Endothelial cell of umbilical vein (primary cell): Measurements from ENCODE around the gene CFAP45. TPM values are rescaled to one million over a fixed set of nuclear protein-coding genes. Genes with fewer than 3 reads are reported as not detected.

Experiments used
- BruUV-seq: library from RNA; stranded (reverse); fragments of 400-500 nt; replicated peaks from 2 replicates; lab custom pipeline; 2021; lab: Mats Ljungman, UMichigan
- CTCF ChIA-PET: fragments of 300-600, 350-600 bp; sonication (Branson Sonifier 250); formaldehyde crosslinking; loops from one replicate; lab custom pipeline; 2021; ENCODE audit warnings: antibody characterized with exemption, inconsistent platforms; lab: Charles Lee
- POLR2A ChIA-PET: fragments of 300-600, 350-600 bp; sonication (Branson Sonifier 250); formaldehyde crosslinking; loops from one replicate; lab custom pipeline; 2021; ENCODE audit warnings: antibody characterized with exemption, inconsistent platforms; lab: Charles Lee
- DNase-seq: peaks from one replicate; pipeline ENCODE4 v3.0.0-alpha.2; 2011; ENCODE audit warnings: low read depth, low spot score
- FAIRE-seq: peaks from 2 replicates; lab custom pipeline; 2011; peaks lifted over from hg19 to GRCh38; lab: Jason Lieb, UNC
- H2AFZ ChIP-seq: 2 replicates; pipeline ENCODE4 v1.6.0; 2012; ENCODE audit warnings: low read depth, low read length, control low read depth, inconsistent platforms
- H3K27ac ChIP-seq: 2 replicates; pipeline ENCODE4 v1.5.1; 2011; ENCODE audit warnings: low read depth, mild to moderate bottlenecking, control low read depth, low read length, moderate library complexity; ENCODE audit not compliant: insufficient read depth
- H3K27me3 ChIP-seq, 2 experiments: 2 replicates each; pipeline versions ENCODE4 v1.6.0 to v1.6.1; 2011; ENCODE audit warnings: low read length in 2 of 2, mixed read lengths in 1 of 2; ENCODE audit not compliant: control insufficient read depth in 2 of 2, insufficient read depth in 2 of 2
- H3K36me3 ChIP-seq, 2 experiments: 2 replicates in 1 of 2; 3 replicates in 1 of 2; pipeline ENCODE4 v1.5.1; 2011; ENCODE audit warnings: low read length in 2 of 2, mild to moderate bottlenecking in 1 of 2, moderate library complexity in 1 of 2; ENCODE audit not compliant: control insufficient read depth in 2 of 2, insufficient read depth in 2 of 2; ENCODE audit errors: extremely low read depth in 1 of 2
- H3K4me1 ChIP-seq: 3 replicates; pipeline ENCODE4 v1.5.1; 2011; ENCODE audit warnings: mild to moderate bottlenecking, low read length; ENCODE audit not compliant: control insufficient read depth, insufficient read depth; ENCODE audit errors: extremely low read depth
- H3K4me2 ChIP-seq: 2 replicates; pipeline ENCODE4 v1.6.1; 2011; ENCODE audit warnings: low read length, control low read depth, mixed read lengths; ENCODE audit not compliant: insufficient read depth
- H3K4me3 ChIP-seq, 3 experiments: fragments of 200-600 bp in 1 of 3; sonication (generic), shearing (Covaris generic) in 1 of 3; replicated peaks in 1 of 3; 2 replicates each; pipeline ENCODE4 v1.5.1; 2011 to 2016; ENCODE audit warnings: control low read depth in 3 of 3, low read length in 3 of 3, mild to moderate bottlenecking in 2 of 3, inconsistent platforms in 1 of 3, low read depth in 1 of 3, moderate library complexity in 1 of 3; ENCODE audit not compliant: insufficient read depth in 1 of 3
- H3K79me2 ChIP-seq: 2 replicates; pipeline ENCODE4 v1.6.0; 2012; ENCODE audit warnings: low read length, inconsistent platforms; ENCODE audit not compliant: control insufficient read depth, insufficient read depth
- H3K9ac ChIP-seq: replicated peaks from 2 replicates; pipeline ENCODE3; 2011; ENCODE audit warnings: low read length, control low read depth; ENCODE audit not compliant: insufficient read depth; ENCODE audit errors: extremely low read depth
- H3K9me1 ChIP-seq: replicated peaks from 3 replicates; pipeline ENCODE4 v1.6.0; 2011; ENCODE audit warnings: mild to moderate bottlenecking, low read length; ENCODE audit not compliant: control insufficient read depth, insufficient read depth; ENCODE audit errors: extremely low read depth
- H3K9me3 ChIP-seq: replicated peaks from 2 replicates; pipeline ENCODE4 v1.5.1; 2012; ENCODE audit warnings: low read length, inconsistent platforms; ENCODE audit not compliant: control insufficient read depth, insufficient read depth
- H4K20me1 ChIP-seq: replicated peaks from 2 replicates; pipeline ENCODE3; 2011; ENCODE audit warnings: mild to moderate bottlenecking, low read length; ENCODE audit not compliant: control insufficient read depth, insufficient read depth; ENCODE audit errors: extremely low read depth
- CTCF ChIP-seq, 2 donors: IDR thresholded peaks; 1 replicate in 1 of 2; 2 replicates in 1 of 2; pipeline ENCODE4 v1.5.1; 2011; ENCODE audit warnings: low read length in 2 of 2, mild to moderate bottlenecking in 2 of 2, moderate library complexity in 2 of 2, control low read depth in 1 of 2, inconsistent platforms in 1 of 2, low read depth in 1 of 2; ENCODE audit not compliant: insufficient read depth in 1 of 2; ENCODE audit errors: extremely low read depth in 1 of 2
- EZH2 ChIP-seq: IDR thresholded peaks from 2 replicates; pipeline ENCODE4 v1.6.1; 2012; ENCODE audit warnings: borderline replicate concordance, low read depth, mild to moderate bottlenecking, moderate library complexity, low read length, inconsistent platforms; ENCODE audit not compliant: severe bottlenecking
- JUN ChIP-seq: IDR thresholded peaks from 2 replicates; pipeline ENCODE4 v1.6.1; 2011; ENCODE audit warnings: borderline replicate concordance, low read depth; ENCODE audit not compliant: insufficient read length, insufficient read depth
- MYC ChIP-seq: IDR thresholded peaks from one replicate; pipeline ENCODE4 v1.6.1; 2011; ENCODE audit warnings: mild to moderate bottlenecking, low read depth, low read length
- POLR2A ChIP-seq: IDR thresholded peaks from 2 replicates; pipeline ENCODE4 v1.6.1; 2012; ENCODE audit warnings: low read depth, mild to moderate bottlenecking, control low read depth, low read length
- dilution Hi-C: fragments of 300-500 bp; cut with MboI; formaldehyde crosslinking; loops from one replicate; pipeline ENCODE4 v1.15.0; 2019; ENCODE audit warnings: low sequenced_read_pairs; ENCODE audit not compliant: extremely low pct_ligation_motif_present
- intact Hi-C: fragments of 100-400 bp; cut with micrococcal nuclease; formaldehyde crosslinking; loops from one replicate; pipeline ENCODE4 v1.10.0; 2022
- polyA plus RNA-seq, 4 experiments: library from polyadenylated mRNA; depleted of rRNA in 3 of 4; stranded (reverse) in 3 of 4; unstranded in 1 of 4; fragments of >200 nt; gene quantifications; 2 replicates each; pipeline versions ENCODE4 v1.2.1 to v1.2.3, GENCODE V29; 2011 to 2012; ENCODE audit warnings: missing spikeins in 1 of 4
- total RNA-seq: library from RNA; stranded (reverse); gene quantifications from 2 replicates; pipeline ENCODE4 v1.2.3, GENCODE V29; 2021

Gene CFAP45
- total and polyA plus RNA-seq, 2 donors (not counting 3 experiments of a cell fraction or from before 2014, with no cell fraction given), result 0.25 to 2.5 TPM

- Histone ChIP-seq H3K27me3 (no peaks in the 10 kb centered on the region), H4K20me1 (no peaks in the 10 kb centered on the region), H3K36me3 (peaks cover 13 to 27% of the 10 kb centered on the region in 2 experiments), H3K4me3 (peak overlapping the region in 1 of 3 experiments; percentile 78), H3K79me2 (peaks cover 62% of the 10 kb centered on the region), H3K9me1 (no peaks in the 10 kb centered on the region), H2AFZ (no peak overlapping the region), H3K4me2 (peak overlapping the region; percentile 85), H3K4me1 (peaks cover 30% of the 10 kb centered on the region), H3K27ac (peak overlapping the region; percentile 98), H3K9ac (peak overlapping the region; percentile 100), H3K9me3 (no peaks in the 10 kb centered on the region)
- intact Hi-C loops, result loop anchor here (5.0 to 10.0 kb wide), 4 partner anchors 270 to 1907 kb away; no protein-coding TSS in a partner anchor
- ChIA-PET CTCF (interaction anchor here (1.5 to 7.5 kb wide), 3 partner anchors 8 to 141 kb away, joined by 3 to 71 read pairs (median 5); partner anchors contain the start of gene DUSP23), POLR2A (interaction anchor here (1.4 kb wide), 1 partner anchor 28 kb away, joined by 6 read pairs; no protein-coding TSS in a partner anchor)
- no peak for TF ChIP-seq JUN
- no peak for TF ChIP-seq EZH2
- TF ChIP-seq MYC, result no peak
- no peak for TF ChIP-seq CTCF (IDR thresholded peaks at IDR 0.05; ENCODE audit: extremely low read depth in 1 of 2, insufficient read depth in 1 of 2, low read depth in 1 of 2, low read length in 2 of 2)
- peak; percentile 27 for TF ChIP-seq POLR2A
- no TSS peak for BruUV-seq
- dilution Hi-C loops, result no loop called here
- peak; percentile 18 for FAIRE-seq
- DNase-seq, result peak; percentile 42
Measured at GRCh38 chr1:159921700-159922504, 21.9 kb upstream of the CFAP45 start.
